Body of pancreas (tissue), 4 donors: ENCODE measurements around the gene ZNF630. TPM values are rescaled to one million over a fixed set of nuclear protein-coding genes. Genes with fewer than 3 reads are reported as not detected.
"Not testable (repeated sequence)": the region's sequence is repeated elsewhere in the genome, so short reads cannot be mapped to it uniquely, and the experiment has no call there.

Source experiments
- ATAC-seq: fragments of 150-250 bp; one replicate; pipeline ENCODE4 v1.9.1; 2016
- DNase-seq, 4 donors: peaks; one replicate each; pipeline ENCODE4 v3.0.0-alpha.2; 2019
- H3K27ac ChIP-seq, 4 donors: fragments of 200-600 bp; sonication (generic); 1 replicate in 3 of 4; 2 replicates in 1 of 4; pipeline versions ENCODE4 v1.5.1 to v1.6.1; 2016 to 2019; ENCODE audit warnings: mild to moderate bottlenecking in 1 of 4, mixed read lengths in 1 of 4, moderate library complexity in 1 of 4
- H3K27me3 ChIP-seq, 2 donors: fragments of 200-600 bp; sonication (generic); one replicate each; pipeline ENCODE4 v1.6.0; 2016; ENCODE audit warnings: mild to moderate bottlenecking in 1 of 2
- H3K36me3 ChIP-seq, 2 donors: fragments of 200-600 bp; sonication (generic); replicated peaks in 1 of 2; 2 replicates each; pipeline ENCODE4 v1.5.1; 2016; ENCODE audit warnings: low read depth in 2 of 2; ENCODE audit not compliant: insufficient read depth in 1 of 2
- H3K4me1 ChIP-seq: fragments of 200-600 bp; sonication (generic); one replicate; pipeline ENCODE4 v1.6.0; 2016
- H3K4me3 ChIP-seq, 2 donors: fragments of 200-600 bp; sonication (generic); 1 replicate in 1 of 2; 2 replicates in 1 of 2; pipeline ENCODE4 v1.5.1; 2016 to 2019
- H3K9me3 ChIP-seq, 3 donors: fragments of 200-600 bp; sonication (generic); 1 replicate in 2 of 3; 2 replicates in 1 of 3; pipeline ENCODE4 v1.5.1; 2016
- CTCF ChIP-seq, 7 experiments: fragments of 450-650 bp in 4 of 7; fragments of 200-600 bp in 3 of 7; sonication (generic) in 3 of 7; IDR thresholded peaks; one replicate each; pipeline ENCODE4 v1.5.1; 2016 to 2019; ENCODE audit warnings: antibody characterized with exemption in 7 of 7
- POLR2A ChIP-seq, 3 donors: fragments of 450-650 bp; IDR thresholded peaks; one replicate each; pipeline ENCODE4 v1.6.1; 2016; ENCODE audit warnings: antibody characterized with exemption in 3 of 3, mild to moderate bottlenecking in 2 of 3
- WGBS, 2 donors: methylation state at CpG; one replicate each; pipeline ENCODE4 v1.1.5; 2017; 5-methylcytosine and 5-hydroxymethylcytosine counted together
- intact Hi-C: fragments of 100-400 bp; cut with DNase I; formaldehyde crosslinking; loops from one replicate; pipeline ENCODE4 v1.15.1; 2023
- total RNA-seq, 2 donors: library from RNA; depleted of rRNA; stranded (reverse); fragments of >200 nt; gene quantifications; one replicate each; pipeline ENCODE4 v1.1.0, GENCODE V29; 2016

Gene ZNF630
- total RNA-seq, 2 donors from 2014 or later, result 0.33 to 4.2 TPM

- H3K9me3 ChIP-seq, result no peaks in the 10 kb centered on the region
- no peaks in the 10 kb centered on the region for H3K36me3 ChIP-seq
- no peak overlapping the region for H3K4me3 ChIP-seq
- no peaks in the 10 kb centered on the region for H3K27me3 ChIP-seq
- 42 to 50% methylated on average over 2 to 3 of the region's 3 CpGs for WGBS, 2 donors
- intact Hi-C loops, result no loop called here
- no peak for ATAC-seq
- DNase-seq, result no peak
- peak overlapping the region in 2 of 4 donors; percentile 89 to 92 for H3K27ac ChIP-seq
- no peak for TF ChIP-seq POLR2A (IDR thresholded peaks at IDR 0.05)
- TF ChIP-seq CTCF (IDR thresholded peaks at IDR 0.05), result no peak
- H3K4me1 ChIP-seq, result no peaks in the 10 kb centered on the region
Observed at GRCh38 chrX:48022100-48022499, 49.3 kb downstream of the ZNF630 start.

- no peaks in the 10 kb centered on the region for H3K9me3 ChIP-seq
- no peaks in the 10 kb centered on the region for H3K36me3 ChIP-seq
- 0 to 1% methylated on average over 21 to 30 of the region's 30 CpGs for WGBS, 2 donors
- TF ChIP-seq CTCF (IDR thresholded peaks at IDR 0.05), result no peak
- TF ChIP-seq POLR2A (IDR thresholded peaks at IDR 0.05), result peak in 1 of 3 donors; percentile 32
- ATAC-seq (peak; percentile 87), DNase-seq (peak; percentile 58 to 78 (median 73))
- intact Hi-C loops, result no loop called here
- H3K27ac ChIP-seq, result peak overlapping the region; percentile 73 to 92 (median 89)
- no peaks in the 10 kb centered on the region for H3K27me3 ChIP-seq
- no peaks in the 10 kb centered on the region for H3K4me1 ChIP-seq
- H3K4me3 ChIP-seq, result peak overlapping the region; percentile 32 to 41
Observed at GRCh38 chrX:48021026-48021900, 50.2 kb downstream of the ZNF630 start.

- H3K4me3 ChIP-seq, result not testable (repeated sequence)
- peak overlapping the region in 1 of 4 donors; percentile 89 for H3K27ac ChIP-seq
- 48 to 56% methylated on average over 7 to 11 of the region's 11 CpGs for WGBS, 2 donors
Observed at GRCh38 chrX:48020472-48020871, 51.0 kb downstream of the ZNF630 start.

GRCh38 chrX:48019892-48020291 lies 51.5 kb downstream of the ZNF630 start:
- H3K27ac ChIP-seq, H3K4me3 ChIP-seq, intact Hi-C loops, H3K9me3 ChIP-seq, DNase-seq, H3K27me3 ChIP-seq, ATAC-seq, H3K36me3 ChIP-seq, H3K4me1 ChIP-seq: not testable (repeated sequence)
- no CpG with 5 or more reads among the region's 1 CpG for WGBS, 2 donors

More at GRCh38 chrX:48020472-48020871, 51.0 kb downstream of the ZNF630 start:
- H3K9me3 ChIP-seq, H3K27me3 ChIP-seq, H3K36me3 ChIP-seq, DNase-seq, H3K4me1 ChIP-seq, intact Hi-C loops, ATAC-seq: not testable (repeated sequence)

- ATAC-seq, H3K27ac ChIP-seq, H3K36me3 ChIP-seq, H3K4me3 ChIP-seq, H3K27me3 ChIP-seq, DNase-seq, intact Hi-C loops, H3K9me3 ChIP-seq, H3K4me1 ChIP-seq: not testable (repeated sequence)
- WGBS, 2 donors, result 94% methylated on average over 11 of the region's 46 CpGs; no CpG with 5 or more reads in 1 of the 2 donors
Observed at GRCh38 chrX:48016583-48017310, 54.7 kb downstream of the ZNF630 start.

GRCh38 chrX:48009445-48009960 lies 61.9 kb downstream of the ZNF630 start:
- WGBS, 2 donors, result no CpG with 5 or more reads among the region's 2 CpGs
- ATAC-seq, intact Hi-C loops, H3K36me3 ChIP-seq, H3K27me3 ChIP-seq, H3K9me3 ChIP-seq, DNase-seq, H3K27ac ChIP-seq, H3K4me3 ChIP-seq, H3K4me1 ChIP-seq: not testable (repeated sequence)

Other genes starting within 250 kb of the ZNF630 start
- gene ZNF81, start 234.7 kb downstream of the ZNF630 start, total RNA-seq, result 1 to 10 TPM; 4.2 to 6.9 TPM
- gene ZNF182, start 67.7 kb downstream of the ZNF630 start, total RNA-seq, result 1 to 10 TPM; 5.3 to 5.4 TPM
- not detected for gene SPACA5, start 64.7 kb downstream of the ZNF630 start, total RNA-seq
- gene SPACA5B, start 59.0 kb upstream of the ZNF630 start, total RNA-seq, result not detected
- gene SSX5, start 125.2 kb upstream of the ZNF630 start, total RNA-seq, result not detected
- not detected for gene SSX1, start 183.8 kb upstream of the ZNF630 start, total RNA-seq